BE2C (cell line): ENCODE data around the gene FAM107B.

Source experiments
- DNase-seq: peaks from one replicate; pipeline ENCODE4 v3.0.0-alpha.2; 2020
- H3K27me3 ChIP-seq: fragments of 250-450 bp; sonication (Bioruptor Pico); 2 replicates; pipeline ENCODE4 v1.5.1; 2020; ENCODE audit warnings: mild to moderate bottlenecking
- H3K36me3 ChIP-seq: fragments of 250-450 bp; sonication (Bioruptor Pico); 2 replicates; pipeline ENCODE4 v1.5.1; 2020; ENCODE audit warnings: mild to moderate bottlenecking
- H3K4me1 ChIP-seq: fragments of 250-450 bp; sonication (Bioruptor Pico); 2 replicates; pipeline ENCODE4 v1.5.1; 2020
- H3K4me3 ChIP-seq: 2 replicates; pipeline ENCODE4 v1.5.1; 2011; ENCODE audit warnings: low read depth, low read length
- H3K9me3 ChIP-seq: fragments of 250-450 bp; sonication (Bioruptor Pico); 2 replicates; pipeline ENCODE4 v1.5.1; 2020
- CTCF ChIP-seq: IDR thresholded peaks from 2 replicates; pipeline ENCODE4 v1.5.1; 2012; ENCODE audit warnings: mild to moderate bottlenecking, low read depth, low read length

The FAM107B gene

GRCh38 chr10:14489522-14490177 is 285.0 kb downstream of the FAM107B start:
- DNase-seq, result no peak
- Histone ChIP-seq H3K36me3 (no peaks in the 10 kb centered on the region), H3K4me1 (no peaks in the 10 kb centered on the region), H3K9me3 (no peaks in the 10 kb centered on the region), H3K27me3 (peaks cover 34% of the 10 kb centered on the region), H3K4me3 (no peak overlapping the region)
- TF ChIP-seq CTCF, result no peak

GRCh38 chr10:14487488-14487883 is 287.2 kb downstream of the FAM107B start:
- Histone ChIP-seq H3K4me3 (no peak overlapping the region), H3K4me1 (no peaks in the 10 kb centered on the region), H3K9me3 (no peaks in the 10 kb centered on the region), H3K27me3 (peaks cover 38% of the 10 kb centered on the region), H3K36me3 (no peaks in the 10 kb centered on the region)
- no peak for TF ChIP-seq CTCF
- no peak for DNase-seq

- H3K36me3 ChIP-seq, result no peaks in the 10 kb centered on the region
- DNase-seq, result no peak
- TF ChIP-seq CTCF, result no peak
- no peak overlapping the region for H3K4me3 ChIP-seq
- H3K9me3 ChIP-seq, result no peaks in the 10 kb centered on the region
- no peaks in the 10 kb centered on the region for H3K4me1 ChIP-seq
- H3K27me3 ChIP-seq, result peaks cover 38% of the 10 kb centered on the region
Observed at GRCh38 chr10:14486777-14487487, 287.8 kb downstream of the FAM107B start.

- no peak for TF ChIP-seq CTCF
- no peak for DNase-seq
- Histone ChIP-seq H3K36me3 (no peaks in the 10 kb centered on the region), H3K27me3 (peaks cover 38% of the 10 kb centered on the region), H3K4me1 (no peaks in the 10 kb centered on the region), H3K9me3 (no peaks in the 10 kb centered on the region), H3K4me3 (no peak overlapping the region)
Observed at GRCh38 chr10:14485986-14486385, 288.7 kb downstream of the FAM107B start.

- no peak for DNase-seq
- TF ChIP-seq CTCF, result no peak
- no peaks in the 10 kb centered on the region for H3K9me3 ChIP-seq
- H3K27me3 ChIP-seq, result peaks cover 26% of the 10 kb centered on the region
- H3K36me3 ChIP-seq, result no peaks in the 10 kb centered on the region
- no peak overlapping the region for H3K4me3 ChIP-seq
- no peaks in the 10 kb centered on the region for H3K4me1 ChIP-seq
Observed at GRCh38 chr10:14483417-14483816, 291.3 kb downstream of the FAM107B start.

- no peaks in the 10 kb centered on the region for H3K4me1 ChIP-seq
- no peak overlapping the region for H3K4me3 ChIP-seq
- no peak for TF ChIP-seq CTCF
- H3K27me3 ChIP-seq, result peaks cover 28% of the 10 kb centered on the region
- DNase-seq, result no peak
- no peaks in the 10 kb centered on the region for H3K9me3 ChIP-seq
- H3K36me3 ChIP-seq, result no peaks in the 10 kb centered on the region
Observed at GRCh38 chr10:14481752-14482151, 292.9 kb downstream of the FAM107B start.
